OCI-LY1 (cell line): Measurements from ENCODE around the gene COL3A1.

Experiments used
- H2AFZ ChIP-seq: fragments of 200-600 bp; sonication (generic), shearing (Covaris generic); 2 replicates; pipeline ENCODE4 v1.6.0; 2014; ENCODE audit warnings: antibody characterized with exemption, mild to moderate bottlenecking, low read length
- H3F3A ChIP-seq: fragments of 200-600 bp; sonication (generic), shearing (Covaris generic); 2 replicates; pipeline ENCODE4 v1.6.0; 2014; ENCODE audit warnings: mild to moderate bottlenecking, antibody characterized with exemption, low read length, moderate library complexity; ENCODE audit not compliant: insufficient read depth
- H3K27ac ChIP-seq: fragments of 200-600 bp; sonication (generic); 2 replicates; pipeline ENCODE4 v1.5.1; 2014; ENCODE audit warnings: low read length, mixed run types, mild to moderate bottlenecking, low read depth; ENCODE audit not compliant: poor library complexity, severe bottlenecking
- H3K27me3 ChIP-seq: fragments of 200-600 bp; sonication (generic); 2 replicates; pipeline ENCODE4 v1.6.0; 2014; ENCODE audit warnings: antibody characterized with exemption, mild to moderate bottlenecking, low read length, moderate library complexity; ENCODE audit not compliant: insufficient read depth
- H3K36me3 ChIP-seq: fragments of 200-600 bp; sonication (generic); 2 replicates; pipeline ENCODE4 v1.6.1; 2014; ENCODE audit warnings: mild to moderate bottlenecking, antibody characterized with exemption, low read length, moderate library complexity, mixed read lengths; ENCODE audit not compliant: insufficient read depth
- H3K4me1 ChIP-seq: fragments of 200-600 bp; sonication (generic); 2 replicates; pipeline ENCODE4 v1.5.1; 2014; ENCODE audit warnings: mild to moderate bottlenecking, low read length, moderate library complexity; ENCODE audit not compliant: insufficient read depth, severe bottlenecking
- H3K4me2 ChIP-seq: fragments of 200-600 bp; sonication (generic), shearing (Covaris generic); 2 replicates; pipeline ENCODE4 v1.6.1; 2014; ENCODE audit warnings: low read length
- H3K4me3 ChIP-seq: fragments of 200-600 bp; sonication (generic); 2 replicates; pipeline ENCODE4 v1.5.1; 2014; ENCODE audit warnings: low read length, low read depth, mild to moderate bottlenecking, mixed read lengths; ENCODE audit not compliant: poor library complexity, severe bottlenecking
- H3K79me2 ChIP-seq: fragments of 200-600 bp; shearing (Covaris generic); 2 replicates; pipeline ENCODE4 v1.6.1; 2016; ENCODE audit warnings: mixed run types, low read length, mixed read lengths; ENCODE audit not compliant: insufficient read depth
- H3K9ac ChIP-seq: fragments of 200-600 bp; sonication (generic), shearing (Covaris generic); 2 replicates; pipeline ENCODE4 v1.6.1; 2014; ENCODE audit warnings: mild to moderate bottlenecking, low read length, mixed read lengths
- H3K9me2 ChIP-seq: fragments of 200-600 bp; sonication (generic), shearing (Covaris generic); 2 replicates; pipeline ENCODE4 v1.6.1; 2014; ENCODE audit warnings: low read depth, mild to moderate bottlenecking, low read length, mixed read lengths
- H3K9me3 ChIP-seq: fragments of 200-600 bp; shearing (Covaris generic); 2 replicates; pipeline ENCODE4 v1.6.1; 2014; ENCODE audit warnings: low read length, mixed read lengths
- H4K20me1 ChIP-seq: fragments of 200-600 bp; sonication (generic), shearing (Covaris generic); 2 replicates; pipeline ENCODE4 v1.6.0; 2016; ENCODE audit warnings: mild to moderate bottlenecking, low read length; ENCODE audit not compliant: insufficient read depth
- EZH2 ChIP-seq: fragments of 200-600 bp; sonication (generic), shearing (Covaris generic); IDR thresholded peaks from 2 replicates; pipeline ENCODE4 v1.8.0; 2017; ENCODE audit warnings: borderline replicate concordance, mixed run types, mild to moderate bottlenecking, antibody characterized with exemption, low read length, moderate library complexity, mixed read lengths
- TF ChIP-seq, protein P1 (sequence below): fragments of 200-600 bp; sonication (generic), shearing (Covaris generic); IDR thresholded peaks from 2 replicates; pipeline ENCODE4 v1.5.1; 2017; ENCODE audit warnings: mild to moderate bottlenecking, antibody characterized with exemption, low read length, moderate library complexity, mixed read lengths

COL3A1 gene

DNA sequence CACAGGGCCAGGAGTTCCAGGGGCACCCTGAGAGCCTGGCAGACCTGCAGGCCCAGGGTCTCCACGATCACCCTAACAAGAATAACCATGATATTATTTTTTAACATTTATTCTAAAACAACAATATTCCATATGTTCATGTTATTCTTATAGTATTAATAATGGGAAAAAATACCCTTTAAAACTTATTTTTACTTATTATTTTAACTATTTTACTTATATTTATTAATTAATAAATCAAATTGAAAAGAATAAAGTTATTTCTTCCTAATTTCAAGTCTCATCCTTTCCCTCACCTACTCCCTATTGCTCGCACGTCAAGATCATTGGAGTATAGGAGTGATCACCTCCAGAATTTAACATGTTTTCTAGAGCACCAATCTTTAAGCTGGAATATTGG lies 71.7 kb downstream of the COL3A1 start:
- no peaks in the 10 kb centered on the region for H4K20me1 ChIP-seq
- H3K27me3 ChIP-seq, result no peaks in the 10 kb centered on the region
- no peaks in the 10 kb centered on the region for H3K9me3 ChIP-seq
- H3K4me3 ChIP-seq, result no peak overlapping the region
- no peak overlapping the region for H3K27ac ChIP-seq
- H3K4me2 ChIP-seq, result no peak overlapping the region
- TF ChIP-seq, protein P1, sequence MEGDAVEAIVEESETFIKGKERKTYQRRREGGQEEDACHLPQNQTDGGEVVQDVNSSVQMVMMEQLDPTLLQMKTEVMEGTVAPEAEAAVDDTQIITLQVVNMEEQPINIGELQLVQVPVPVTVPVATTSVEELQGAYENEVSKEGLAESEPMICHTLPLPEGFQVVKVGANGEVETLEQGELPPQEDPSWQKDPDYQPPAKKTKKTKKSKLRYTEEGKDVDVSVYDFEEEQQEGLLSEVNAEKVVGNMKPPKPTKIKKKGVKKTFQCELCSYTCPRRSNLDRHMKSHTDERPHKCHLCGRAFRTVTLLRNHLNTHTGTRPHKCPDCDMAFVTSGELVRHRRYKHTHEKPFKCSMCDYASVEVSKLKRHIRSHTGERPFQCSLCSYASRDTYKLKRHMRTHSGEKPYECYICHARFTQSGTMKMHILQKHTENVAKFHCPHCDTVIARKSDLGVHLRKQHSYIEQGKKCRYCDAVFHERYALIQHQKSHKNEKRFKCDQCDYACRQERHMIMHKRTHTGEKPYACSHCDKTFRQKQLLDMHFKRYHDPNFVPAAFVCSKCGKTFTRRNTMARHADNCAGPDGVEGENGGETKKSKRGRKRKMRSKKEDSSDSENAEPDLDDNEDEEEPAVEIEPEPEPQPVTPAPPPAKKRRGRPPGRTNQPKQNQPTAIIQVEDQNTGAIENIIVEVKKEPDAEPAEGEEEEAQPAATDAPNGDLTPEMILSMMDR, result no peak
- no peak for TF ChIP-seq EZH2
- no peaks in the 10 kb centered on the region for H3F3A ChIP-seq
- no peaks in the 10 kb centered on the region for H3K4me1 ChIP-seq
- no peak overlapping the region for H3K9ac ChIP-seq
- H3K36me3 ChIP-seq, result no peaks in the 10 kb centered on the region
- H3K9me2 ChIP-seq, result no peaks in the 10 kb centered on the region
- H3K79me2 ChIP-seq, result no peaks in the 10 kb centered on the region
- no peak overlapping the region for H2AFZ ChIP-seq

DNA sequence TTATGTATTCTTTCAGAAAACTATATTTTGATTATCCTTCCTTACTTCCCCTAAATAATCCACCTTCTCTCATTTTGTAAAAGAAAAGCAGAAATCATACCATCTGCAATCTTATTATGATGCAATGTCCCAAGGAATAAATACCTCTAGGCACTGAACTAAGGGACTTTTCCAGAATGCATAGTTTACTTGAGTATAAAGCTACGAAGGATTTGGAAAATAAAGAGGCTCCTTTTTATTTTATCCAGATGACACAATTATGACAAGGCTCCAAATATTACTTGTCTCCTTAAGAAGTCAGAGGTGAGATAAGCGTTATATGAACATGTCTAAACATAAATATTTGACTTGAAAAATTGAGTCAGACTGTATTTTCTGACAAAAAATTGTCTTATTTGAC lies 72.1 kb downstream of the COL3A1 start:
- Histone ChIP-seq H3K36me3 (no peaks in the 10 kb centered on the region), H2AFZ (no peak overlapping the region), H3K27me3 (no peaks in the 10 kb centered on the region), H3K9ac (no peak overlapping the region), H3K79me2 (no peaks in the 10 kb centered on the region), H3K4me3 (no peak overlapping the region), H3K27ac (no peak overlapping the region), H3K4me2 (no peak overlapping the region), H3K4me1 (no peaks in the 10 kb centered on the region), H3K9me3 (no peaks in the 10 kb centered on the region), H3F3A (no peaks in the 10 kb centered on the region), H3K9me2 (no peaks in the 10 kb centered on the region), H4K20me1 (no peaks in the 10 kb centered on the region)
- no peak for TF ChIP-seq EZH2
- TF ChIP-seq, protein P1, result no peak

DNA sequence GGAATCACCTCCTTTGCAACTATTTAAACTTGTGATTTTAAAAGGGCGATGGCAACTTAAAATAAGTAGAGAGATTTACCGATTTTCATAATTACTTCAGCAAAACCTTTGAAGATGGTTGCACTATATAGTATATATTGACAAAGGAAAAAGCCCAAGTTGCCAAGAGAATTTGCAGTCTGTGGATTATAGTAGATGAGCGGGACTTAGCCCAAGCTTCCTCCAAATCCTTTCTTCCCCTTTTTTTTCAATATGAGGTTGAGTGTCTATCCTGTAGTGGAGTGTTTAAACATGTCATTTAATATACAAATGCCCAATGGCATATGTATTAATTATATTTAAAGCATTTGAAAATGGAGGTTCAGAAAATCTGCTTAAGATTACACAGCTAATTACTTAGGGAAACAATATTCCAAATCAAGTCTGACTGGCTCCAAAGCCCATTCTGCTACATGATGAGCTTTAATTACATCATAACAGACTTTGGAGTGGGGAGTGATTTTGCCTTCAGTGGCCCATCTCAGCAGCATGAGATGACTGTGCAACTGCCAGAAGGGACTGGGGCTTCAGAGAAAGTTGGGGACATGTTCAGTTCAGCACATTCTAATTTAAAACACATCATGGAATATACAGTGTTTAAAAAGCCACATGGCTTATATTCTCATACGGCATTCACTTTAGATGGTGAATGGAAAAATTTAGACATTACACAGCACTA lies 73.2 kb downstream of the COL3A1 start:
- Histone ChIP-seq H2AFZ (no peak overlapping the region), H3K9me3 (no peaks in the 10 kb centered on the region), H3K27ac (no peak overlapping the region), H3K36me3 (no peaks in the 10 kb centered on the region), H4K20me1 (no peaks in the 10 kb centered on the region), H3K79me2 (no peaks in the 10 kb centered on the region), H3K9me2 (no peaks in the 10 kb centered on the region), H3K9ac (no peak overlapping the region), H3K27me3 (no peaks in the 10 kb centered on the region), H3F3A (no peaks in the 10 kb centered on the region), H3K4me1 (no peaks in the 10 kb centered on the region), H3K4me3 (no peak overlapping the region), H3K4me2 (no peak overlapping the region)
- TF ChIP-seq, protein P1, result no peak
- no peak for TF ChIP-seq EZH2
